Mesenchymal stem cell (in vitro differentiated cells and primary cell): Measurements from ENCODE around the gene MSLN. TPM values are rescaled to one million over a fixed set of nuclear protein-coding genes. Genes with fewer than 3 reads are reported as not detected.

Experiments used
- DNase-seq: peaks from one replicate; pipeline ENCODE4 v3.0.0-alpha.2; 2013
- H2AFZ ChIP-seq: one replicate; pipeline ENCODE4 v1.6.1; 2013; ENCODE audit warnings: low read depth, mild to moderate bottlenecking, control low read depth, inconsistent platforms, low read length, moderate library complexity
- H2AK5ac ChIP-seq: 2 replicates; pipeline ENCODE4 v1.6.1; 2013; ENCODE audit warnings: low read length, moderate library complexity, mild to moderate bottlenecking, inconsistent platforms; ENCODE audit not compliant: severe bottlenecking
- H2BK120ac ChIP-seq: one replicate; pipeline ENCODE4 v1.6.1; 2013; ENCODE audit warnings: low read depth, mild to moderate bottlenecking, inconsistent platforms, low read length, moderate library complexity
- H2BK12ac ChIP-seq, 2 experiments: one replicate each; pipeline ENCODE4 v1.6.1; 2013; ENCODE audit warnings: inconsistent platforms in 2 of 2, low read length in 2 of 2, mild to moderate bottlenecking in 2 of 2, moderate library complexity in 2 of 2, control low read depth in 1 of 2
- H2BK15ac ChIP-seq: one replicate; pipeline ENCODE4 v1.6.1; 2013; ENCODE audit warnings: mild to moderate bottlenecking, low read depth, inconsistent platforms; ENCODE audit not compliant: poor library complexity, severe bottlenecking
- H2BK5ac ChIP-seq: 2 replicates; pipeline ENCODE4 v1.6.1; 2013; ENCODE audit warnings: low read depth, mild to moderate bottlenecking, low read length, control low read depth, inconsistent platforms; ENCODE audit not compliant: poor library complexity, severe bottlenecking
- H3K14ac ChIP-seq, 2 experiments: one replicate each; pipeline ENCODE4 v1.6.1; 2013; ENCODE audit warnings: inconsistent platforms in 2 of 2, low read length in 2 of 2, control low read depth in 1 of 2, mild to moderate bottlenecking in 1 of 2, moderate library complexity in 1 of 2
- H3K18ac ChIP-seq, 2 experiments: one replicate each; pipeline ENCODE4 v1.6.1; 2013; ENCODE audit warnings: inconsistent platforms in 2 of 2, low read length in 2 of 2, control low read depth in 1 of 2, low read depth in 1 of 2, mild to moderate bottlenecking in 1 of 2
- H3K23ac ChIP-seq, 2 experiments: one replicate each; pipeline ENCODE4 v1.6.1; 2013; ENCODE audit warnings: inconsistent platforms in 2 of 2, low read length in 2 of 2, mild to moderate bottlenecking in 2 of 2, moderate library complexity in 2 of 2, control low read depth in 1 of 2
- H3K27ac ChIP-seq: 2 replicates; pipeline ENCODE4 v1.5.1; 2013; ENCODE audit warnings: mild to moderate bottlenecking, moderate library complexity, low read length, control low read depth, inconsistent platforms; ENCODE audit not compliant: poor library complexity, severe bottlenecking
- H3K27me3 ChIP-seq, 2 experiments: 2 replicates each; pipeline versions ENCODE4 v1.6.1 to v1.7.0; 2013; ENCODE audit warnings: low read length in 2 of 2, mild to moderate bottlenecking in 2 of 2, moderate library complexity in 2 of 2, control low read depth in 1 of 2, inconsistent platforms in 1 of 2; ENCODE audit not compliant: control insufficient read depth in 1 of 2, insufficient read depth in 1 of 2
- H3K36me3 ChIP-seq, 2 experiments: 2 replicates each; pipeline versions ENCODE4 v1.6.1 to v1.7.0; 2013; ENCODE audit warnings: low read length in 2 of 2, control low read depth in 1 of 2, inconsistent platforms in 1 of 2, low read depth in 1 of 2, mild to moderate bottlenecking in 1 of 2; ENCODE audit not compliant: insufficient read depth in 2 of 2, control insufficient read depth in 1 of 2
- H3K4ac ChIP-seq, 2 experiments: one replicate each; pipeline ENCODE4 v1.6.1; 2013; ENCODE audit warnings: inconsistent platforms in 2 of 2, low read length in 2 of 2, mild to moderate bottlenecking in 2 of 2, moderate library complexity in 2 of 2, control low read depth in 1 of 2, low read depth in 1 of 2
- H3K4me1 ChIP-seq: 2 replicates; pipeline ENCODE4 v1.6.1; 2013; ENCODE audit warnings: low read depth, low read length, control low read depth; ENCODE audit not compliant: control insufficient read depth, insufficient read depth
- H3K4me2 ChIP-seq: 2 replicates; pipeline ENCODE4 v1.6.1; 2013; ENCODE audit warnings: low read length, mild to moderate bottlenecking, inconsistent platforms; ENCODE audit not compliant: poor library complexity, severe bottlenecking
- H3K4me3 ChIP-seq, 2 experiments: 2 replicates each; pipeline versions ENCODE4 v1.5.1 to v1.7.0; 2013; ENCODE audit warnings: low read length in 2 of 2, mild to moderate bottlenecking in 2 of 2, control low read depth in 1 of 2, low read depth in 1 of 2; ENCODE audit not compliant: insufficient read depth in 1 of 2
- H3K79me1 ChIP-seq: replicated peaks from 2 replicates; pipeline ENCODE4 v1.6.1; 2013; ENCODE audit warnings: mild to moderate bottlenecking, control low read depth, low read length, inconsistent platforms; ENCODE audit not compliant: poor library complexity, severe bottlenecking
- H3K9ac ChIP-seq: 2 replicates; pipeline ENCODE4 v1.7.0; 2013; ENCODE audit warnings: mild to moderate bottlenecking, low read length, moderate library complexity
- H3K9me3 ChIP-seq: 2 replicates; pipeline ENCODE4 v1.7.0; 2013; ENCODE audit warnings: mild to moderate bottlenecking, low read length; ENCODE audit not compliant: control insufficient read depth
- H4K8ac ChIP-seq: one replicate; pipeline ENCODE4 v1.6.1; 2013; ENCODE audit warnings: inconsistent platforms, mild to moderate bottlenecking, low read length, moderate library complexity
- H4K91ac ChIP-seq: one replicate; pipeline ENCODE4 v1.6.1; 2013; ENCODE audit warnings: mild to moderate bottlenecking, low read length, inconsistent platforms
- WGBS: methylation state at CpG from one replicate; pipeline ENCODE4 v1.1.7; 2013; ENCODE audit warnings: mixed read lengths; 5-methylcytosine and 5-hydroxymethylcytosine counted together
- small RNA-seq: library from polyadenylated mRNA; stranded (forward); fragments of <200 nt; extraction: miRNeasy Mini kit (QIAGEN cat#:217004); gene quantifications from one replicate; pipeline ENCODE3, GENCODE V24; 2013; ENCODE audit warnings: low read depth

The MSLN gene

DNA sequence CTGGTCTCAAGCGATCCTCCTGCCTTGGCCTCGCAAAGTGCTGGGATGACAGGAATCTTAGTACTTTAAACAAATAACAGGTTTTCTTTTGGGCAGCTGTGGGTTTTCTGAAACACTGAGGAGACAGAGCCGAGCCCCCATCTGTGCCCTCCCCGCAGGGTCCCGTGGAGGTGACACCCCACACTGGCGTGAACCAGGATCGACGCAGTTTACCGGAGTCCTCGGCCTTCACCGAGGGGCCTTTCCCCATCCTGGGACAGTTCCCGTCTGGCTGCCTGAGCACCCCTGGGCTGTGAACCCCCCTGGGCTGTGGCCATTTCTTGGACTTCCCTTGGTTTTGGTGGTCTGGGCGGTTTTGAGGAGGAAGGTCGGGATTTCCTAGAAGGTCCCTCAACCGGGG is 55.3 kb downstream of the MSLN start:
- 91% methylated on average over 15 of the region's 15 CpGs for WGBS
- H2AK5ac ChIP-seq: no peak overlapping the region
- no peak overlapping the region for H4K91ac ChIP-seq
- H2BK15ac ChIP-seq: no peak overlapping the region
- no peak overlapping the region for H3K14ac ChIP-seq
- H2BK5ac ChIP-seq: no peak overlapping the region
- H3K4me2 ChIP-seq: no peak overlapping the region
- peaks cover 11% of the 10 kb centered on the region for H3K9me3 ChIP-seq
- H3K23ac ChIP-seq: no peak overlapping the region
- no peaks in the 10 kb centered on the region for H3K79me1 ChIP-seq
- H3K27me3 ChIP-seq: peaks cover 10 to 55% of the 10 kb centered on the region in 2 experiments
- H2AFZ ChIP-seq: no peak overlapping the region
- H3K18ac ChIP-seq: no peak overlapping the region
- H3K4me1 ChIP-seq: peaks cover 15% of the 10 kb centered on the region
- H3K4me3 ChIP-seq: no peak overlapping the region
- H2BK12ac ChIP-seq: no peak overlapping the region
- H2BK120ac ChIP-seq: no peak overlapping the region
- H3K36me3 ChIP-seq: peaks cover 0 to 4% of the 10 kb centered on the region in 2 experiments
- H3K9ac ChIP-seq: no peak overlapping the region
- H4K8ac ChIP-seq: no peak overlapping the region
- DNase-seq: no peak
- H3K27ac ChIP-seq: no peak overlapping the region
- H3K4ac ChIP-seq: no peak overlapping the region

GRCh38 chr16:817001-817906 is 56.7 kb downstream of the MSLN start:
- H2BK12ac ChIP-seq: no peak overlapping the region
- H2AFZ ChIP-seq: no peak overlapping the region
- no peak overlapping the region for H2BK5ac ChIP-seq
- no peak for DNase-seq
- 91% methylated on average over 71 of the region's 71 CpGs for WGBS
- no peak overlapping the region for H3K27ac ChIP-seq
- H3K9ac ChIP-seq: no peak overlapping the region
- H3K36me3 ChIP-seq: peaks cover 0 to 4% of the 10 kb centered on the region in 2 experiments
- H3K27me3 ChIP-seq: peaks cover 7 to 62% of the 10 kb centered on the region in 2 experiments
- peaks cover 7% of the 10 kb centered on the region for H3K9me3 ChIP-seq
- H4K8ac ChIP-seq: no peak overlapping the region
- no peak overlapping the region for H3K4me3 ChIP-seq
- H2AK5ac ChIP-seq: no peak overlapping the region
- H3K4ac ChIP-seq: no peak overlapping the region
- H3K23ac ChIP-seq: no peak overlapping the region
- no peaks in the 10 kb centered on the region for H3K79me1 ChIP-seq
- no peak overlapping the region for H3K14ac ChIP-seq
- peaks cover 20% of the 10 kb centered on the region for H3K4me1 ChIP-seq
- no peak overlapping the region for H3K4me2 ChIP-seq
- H4K91ac ChIP-seq: no peak overlapping the region
- no peak overlapping the region for H2BK15ac ChIP-seq
- no peak overlapping the region for H3K18ac ChIP-seq
- H2BK120ac ChIP-seq: no peak overlapping the region

DNA sequence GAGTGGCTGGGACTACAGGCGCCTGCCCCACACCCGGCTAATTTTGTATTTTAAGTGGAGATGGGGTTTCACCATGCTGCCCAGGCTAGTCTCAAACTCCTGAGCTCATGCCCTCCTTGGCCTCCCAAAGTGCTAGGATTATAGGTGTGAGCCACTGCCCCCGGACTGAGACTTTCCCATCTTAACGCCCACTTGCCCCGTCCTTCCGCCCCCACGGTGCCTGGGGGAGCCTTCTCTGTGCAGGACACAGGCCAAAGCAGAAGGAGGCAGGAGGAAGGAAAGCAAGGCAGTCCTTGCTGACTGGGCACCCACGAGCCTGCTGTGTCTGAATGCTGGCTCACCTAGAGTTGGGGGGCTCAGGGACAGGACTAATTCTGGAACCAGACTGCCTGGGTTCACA is 57.6 kb downstream of the MSLN start:
- Histone ChIP-seq H3K18ac (no peak overlapping the region), H2AFZ (no peak overlapping the region), H3K4me2 (no peak overlapping the region), H3K9ac (no peak overlapping the region), H3K4me3 (no peak overlapping the region), H3K27ac (no peak overlapping the region), H3K36me3 (peaks cover 0 to 3% of the 10 kb centered on the region in 2 experiments), H4K91ac (no peak overlapping the region), H3K14ac (no peak overlapping the region), H2BK120ac (no peak overlapping the region), H3K9me3 (peaks cover 5% of the 10 kb centered on the region), H4K8ac (no peak overlapping the region), H2BK15ac (no peak overlapping the region), H3K4me1 (peaks cover 22% of the 10 kb centered on the region), H2AK5ac (no peak overlapping the region), H3K23ac (no peak overlapping the region), H3K27me3 (peaks cover 3 to 65% of the 10 kb centered on the region in 2 experiments), H3K79me1 (no peaks in the 10 kb centered on the region), H3K4ac (no peak overlapping the region), H2BK5ac (no peak overlapping the region), H2BK12ac (no peak overlapping the region)
- no peak for DNase-seq
- 82% methylated on average over 8 of the region's 8 CpGs for WGBS

Small RNA genes lying within 50 kb of the gene (small RNA-seq; reads per million reads assigned to genes)
- not detected for gene MIR662
